Upper lobe of left lung (tissue), 4 donors: ENCODE measurements around the gene RAET1E.

ENCODE experiments used
- CTCF ChIP-seq, 6 experiments: fragments of 450-650 bp in 4 of 6; fragments of 200-600 bp in 2 of 6; sonication (generic) in 2 of 6; IDR thresholded peaks; one replicate each; pipeline ENCODE4 v1.5.1; 2016 to 2019; ENCODE audit warnings: antibody characterized with exemption in 6 of 6
- EP300 ChIP-seq, 4 donors: sonication (generic); formaldehyde crosslinking; IDR thresholded peaks; one replicate each; pipeline ENCODE4 v1.5.1; 2017; ENCODE audit warnings: antibody characterized with exemption in 4 of 4, control low read depth in 2 of 4
- POLR2A ChIP-seq, 4 donors: fragments of 450-650 bp; IDR thresholded peaks; one replicate each; pipeline ENCODE4 v1.5.1; 2016 to 2017; ENCODE audit warnings: antibody characterized with exemption in 4 of 4, mild to moderate bottlenecking in 2 of 4
- POLR2AphosphoS5 ChIP-seq, 2 donors: sonication (generic); formaldehyde crosslinking; IDR thresholded peaks; one replicate each; pipeline ENCODE4 v1.5.1; 2017; ENCODE audit warnings: antibody characterized with exemption in 2 of 2

GRCh38 chr6:149889326-149889725 is 8.6 kb downstream of the RAET1E start:
- TF ChIP-seq POLR2AphosphoS5 (IDR thresholded peaks at IDR 0.05) (no peak), CTCF (IDR thresholded peaks at IDR 0.05) (no peak), POLR2A (IDR thresholded peaks at IDR 0.05) (no peak), EP300 (IDR thresholded peaks at IDR 0.05) (no peak)
